Gastroesophageal sphincter (tissue), 4 donors: ENCODE measurements around the gene KRTAP19-1. TPM values are rescaled to one million over a fixed set of nuclear protein-coding genes. Genes with fewer than 3 reads are reported as not detected.
A peak's percentile ranks its signal among the peaks of the same experiment; 100 is the strongest.

ENCODE experiments used
- ATAC-seq: fragments of 150-250 bp; one replicate; pipeline ENCODE4 v1.9.1; 2016; ENCODE audit warnings: mild to moderate bottlenecking, moderate library complexity
- H3K27ac ChIP-seq, 4 donors: fragments of 200-600 bp; sonication (generic) in 3 of 4; 1 replicate in 3 of 4; 2 replicates in 1 of 4; pipeline ENCODE4 v1.5.1; 2016 to 2019
- H3K27me3 ChIP-seq: fragments of 200-600 bp; sonication (generic); one replicate; pipeline ENCODE4 v1.5.1; 2019
- H3K36me3 ChIP-seq, 2 donors: fragments of 200-600 bp; sonication (generic); one replicate each; pipeline ENCODE4 v1.5.1; 2019; ENCODE audit warnings: control low read depth in 1 of 2
- H3K4me1 ChIP-seq, 3 donors: fragments of 200-600 bp; sonication (generic); 1 replicate in 2 of 3; 2 replicates in 1 of 3; pipeline ENCODE4 v1.5.1; 2016 to 2019; ENCODE audit warnings: control low read depth in 2 of 3
- H3K4me3 ChIP-seq, 2 donors: fragments of 200-600 bp; sonication (generic); one replicate each; pipeline ENCODE4 v1.5.1; 2019; ENCODE audit warnings: mild to moderate bottlenecking in 1 of 2, moderate library complexity in 1 of 2
- H3K9me3 ChIP-seq, 3 donors: fragments of 200-600 bp; sonication (generic); one replicate each; pipeline ENCODE4 v1.5.1; 2017 to 2019; ENCODE audit warnings: control low read depth in 2 of 3
- EP300 ChIP-seq: sonication (generic); formaldehyde crosslinking; IDR thresholded peaks from one replicate; pipeline ENCODE4 v1.6.1; 2017; ENCODE audit warnings: antibody characterized with exemption, mild to moderate bottlenecking
- POLR2A ChIP-seq, 2 donors: fragments of 450-650 bp; IDR thresholded peaks; one replicate each; pipeline ENCODE4 v1.6.1; 2017; ENCODE audit warnings: antibody characterized with exemption in 2 of 2, mild to moderate bottlenecking in 2 of 2, moderate library complexity in 1 of 2
- POLR2AphosphoS5 ChIP-seq: sonication (generic); formaldehyde crosslinking; IDR thresholded peaks from one replicate; pipeline ENCODE4 v1.6.1; 2017; ENCODE audit warnings: antibody characterized with exemption
- WGBS, 2 donors: methylation state at CpG; one replicate each; pipeline ENCODE4 v1.1.5; 2018; ENCODE audit warnings: low coverage in 1 of 2; 5-methylcytosine and 5-hydroxymethylcytosine counted together
- total RNA-seq, 4 donors: library from RNA; depleted of rRNA; stranded (reverse); fragments of >200 nt; gene quantifications; one replicate each; pipeline ENCODE4 v1.1.0, GENCODE V29; 2016
- TF ChIP-seq, protein P1 (sequence below), 4 experiments: fragments of 200-600 bp in 2 of 4; fragments of 450-650 bp in 2 of 4; sonication (generic) in 1 of 4; IDR thresholded peaks; one replicate each; pipeline ENCODE4 v1.5.1; 2017 to 2019; ENCODE audit warnings: antibody characterized with exemption in 4 of 4, mild to moderate bottlenecking in 2 of 4, moderate library complexity in 2 of 4

Gene KRTAP19-1
- total RNA-seq, 4 donors from 2014 or later = not detected

- no peaks in the 10 kb centered on the region for H3K4me1 ChIP-seq
- H3K36me3 ChIP-seq = no peaks in the 10 kb centered on the region
- WGBS, 2 donors = 29 to 80% methylated on average over 1 of the region's 1 CpG
Observed at GRCh38 chr21:30444204-30444603, 36.0 kb downstream of the KRTAP19-1 start.

GRCh38 chr21:30443226-30443625 lies 36.9 kb downstream of the KRTAP19-1 start:
- no peaks in the 10 kb centered on the region for H3K36me3 ChIP-seq
- TF ChIP-seq POLR2A (IDR thresholded peaks at IDR 0.05) (no peak), POLR2AphosphoS5 (no peak), EP300 (no peak)
- TF ChIP-seq, protein P1, sequence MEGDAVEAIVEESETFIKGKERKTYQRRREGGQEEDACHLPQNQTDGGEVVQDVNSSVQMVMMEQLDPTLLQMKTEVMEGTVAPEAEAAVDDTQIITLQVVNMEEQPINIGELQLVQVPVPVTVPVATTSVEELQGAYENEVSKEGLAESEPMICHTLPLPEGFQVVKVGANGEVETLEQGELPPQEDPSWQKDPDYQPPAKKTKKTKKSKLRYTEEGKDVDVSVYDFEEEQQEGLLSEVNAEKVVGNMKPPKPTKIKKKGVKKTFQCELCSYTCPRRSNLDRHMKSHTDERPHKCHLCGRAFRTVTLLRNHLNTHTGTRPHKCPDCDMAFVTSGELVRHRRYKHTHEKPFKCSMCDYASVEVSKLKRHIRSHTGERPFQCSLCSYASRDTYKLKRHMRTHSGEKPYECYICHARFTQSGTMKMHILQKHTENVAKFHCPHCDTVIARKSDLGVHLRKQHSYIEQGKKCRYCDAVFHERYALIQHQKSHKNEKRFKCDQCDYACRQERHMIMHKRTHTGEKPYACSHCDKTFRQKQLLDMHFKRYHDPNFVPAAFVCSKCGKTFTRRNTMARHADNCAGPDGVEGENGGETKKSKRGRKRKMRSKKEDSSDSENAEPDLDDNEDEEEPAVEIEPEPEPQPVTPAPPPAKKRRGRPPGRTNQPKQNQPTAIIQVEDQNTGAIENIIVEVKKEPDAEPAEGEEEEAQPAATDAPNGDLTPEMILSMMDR (IDR thresholded peaks at IDR 0.05) = no peak
- H3K4me3 ChIP-seq = no peak overlapping the region
- no peaks in the 10 kb centered on the region for H3K27me3 ChIP-seq
- H3K9me3 ChIP-seq = no peaks in the 10 kb centered on the region
- H3K4me1 ChIP-seq = no peaks in the 10 kb centered on the region
- no peak for ATAC-seq
- no peak overlapping the region for H3K27ac ChIP-seq

More at GRCh38 chr21:30444204-30444603, 36.0 kb downstream of the KRTAP19-1 start:
- H3K4me3 ChIP-seq = no peak overlapping the region
- no peak overlapping the region for H3K27ac ChIP-seq
- TF ChIP-seq, protein P1 (IDR thresholded peaks at IDR 0.05) = no peak
- TF ChIP-seq POLR2A (IDR thresholded peaks at IDR 0.05) (no peak), POLR2AphosphoS5 (no peak)
- no peaks in the 10 kb centered on the region for H3K9me3 ChIP-seq
- H3K27me3 ChIP-seq = no peaks in the 10 kb centered on the region
- no peak for ATAC-seq

DNA sequence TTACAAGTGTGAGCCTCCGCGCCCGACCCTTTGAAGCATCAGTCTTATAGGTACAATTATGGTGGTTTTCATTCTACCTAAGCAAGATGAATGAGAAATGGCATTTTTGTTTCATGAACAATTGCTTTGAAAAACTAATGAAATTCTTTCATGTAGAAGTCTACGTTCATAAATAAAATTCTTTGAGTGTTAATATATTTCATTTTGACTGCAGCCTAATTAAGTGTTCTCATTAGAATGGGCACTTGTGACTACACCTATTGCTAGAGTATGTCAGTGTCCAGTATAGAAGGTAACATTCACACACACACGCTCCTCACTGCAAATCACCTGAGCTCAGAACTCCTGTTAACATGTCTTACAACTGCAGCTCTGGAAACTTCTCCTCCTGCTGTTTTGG lies 40.2 kb downstream of the KRTAP19-1 start, which contains the start of gene KRTAP15-1:
Gene KRTAP15-1, plus strand, starts transcription at position 301 of the 400 bp plus-strand sequence. Its CDS starts 53 bp downstream, at position 354.
- TF ChIP-seq POLR2A (IDR thresholded peaks at IDR 0.05) = no peak
- no peak for TF ChIP-seq EP300
- TF ChIP-seq POLR2AphosphoS5 = no peak
- TF ChIP-seq, protein P1 (IDR thresholded peaks at IDR 0.05) = no peak

GRCh38 chr21:30437010-30437565 lies 43.1 kb downstream of the KRTAP19-1 start:
- no peaks in the 10 kb centered on the region for H3K36me3 ChIP-seq
- 42 to 67% methylated on average over 3 of the region's 3 CpGs for WGBS, 2 donors
- no peaks in the 10 kb centered on the region for H3K4me1 ChIP-seq
- H3K9me3 ChIP-seq = no peaks in the 10 kb centered on the region
- no peak overlapping the region for H3K27ac ChIP-seq
- H3K4me3 ChIP-seq = no peak overlapping the region
- TF ChIP-seq POLR2A (IDR thresholded peaks at IDR 0.05) (no peak), EP300 (no peak), POLR2AphosphoS5 (no peak)
- TF ChIP-seq, protein P1 (IDR thresholded peaks at IDR 0.05) = no peak
- no peaks in the 10 kb centered on the region for H3K27me3 ChIP-seq
- ATAC-seq = no peak

More for the DNA sequence above, 40.2 kb downstream of the KRTAP19-1 start, which contains the start of gene KRTAP15-1:
- 87% methylated on average over 3 to 5 of the region's 5 CpGs for WGBS, 2 donors
- Histone ChIP-seq H3K27me3 (no peaks in the 10 kb centered on the region), H3K4me3 (no peak within 1 kb of the TSS), H3K9me3 (no peaks in the 10 kb centered on the region), H3K36me3 (no peaks in the 10 kb centered on the region), H3K4me1 (no peaks in the 10 kb centered on the region), H3K27ac (no peak within 1 kb of the TSS)
- no peak for ATAC-seq

- Histone ChIP-seq H3K27ac (no peak overlapping the region), H3K9me3 (no peaks in the 10 kb centered on the region), H3K36me3 (no peaks in the 10 kb centered on the region), H3K4me1 (no peaks in the 10 kb centered on the region), H3K4me3 (no peak overlapping the region), H3K27me3 (no peaks in the 10 kb centered on the region)
- ATAC-seq = no peak
- 34 to 38% methylated on average over 10 of the region's 10 CpGs for WGBS, 2 donors
- TF ChIP-seq, protein P1 (IDR thresholded peaks at IDR 0.05) = peak in 1 of 4 experiments; percentile 38
- TF ChIP-seq EP300 (no peak), POLR2A (IDR thresholded peaks at IDR 0.05) (no peak)
Observed at GRCh38 chr21:30434033-30434631, 46.0 kb downstream of the KRTAP19-1 start.
